Right atrium auricular region (tissue), 2 donors: ENCODE results near the gene YLPM1. TPM values are rescaled to one million over a fixed set of nuclear protein-coding genes. Genes with fewer than 3 reads are reported as not detected.

Source experiments
- DNase-seq: peaks from one replicate; pipeline ENCODE4 v3.0.0-alpha.2; 2019; ENCODE audit warnings: low spot score
- H3K27ac ChIP-seq, 2 donors: fragments of 200-600 bp; sonication (generic); 1 replicate in 1 of 2; 2 replicates in 1 of 2; pipeline ENCODE4 v1.5.1; 2016 to 2019
- H3K27me3 ChIP-seq, 2 donors: fragments of 200-600 bp; sonication (generic); one replicate each; pipeline versions ENCODE4 v1.5.1 to v1.6.0; 2017 to 2019
- H3K36me3 ChIP-seq: fragments of 200-600 bp; sonication (generic); one replicate; pipeline ENCODE4 v1.5.1; 2016
- H3K4me1 ChIP-seq, 2 donors: fragments of 200-600 bp; sonication (generic); one replicate each; pipeline versions ENCODE4 v1.5.1 to v1.6.0; 2017 to 2019
- H3K4me3 ChIP-seq, 2 donors: fragments of 200-600 bp; sonication (generic); 1 replicate in 1 of 2; 2 replicates in 1 of 2; pipeline ENCODE4 v1.5.1; 2017 to 2019; ENCODE audit warnings: mild to moderate bottlenecking in 1 of 2, moderate library complexity in 1 of 2
- H3K9me3 ChIP-seq, 2 donors: fragments of 200-600 bp; sonication (generic); one replicate each; pipeline ENCODE4 v1.5.1; 2019
- total RNA-seq, 2 donors: library from RNA; depleted of rRNA; stranded (reverse); fragments of >200 nt; gene quantifications; one replicate each; pipeline ENCODE4 v1.1.0, GENCODE V29; 2016
- TF ChIP-seq, protein P1 (sequence below), 2 donors: fragments of 200-600 bp; sonication (generic); IDR thresholded peaks; one replicate each; pipeline ENCODE4 v1.5.1; 2019; ENCODE audit warnings: antibody characterized with exemption in 2 of 2

YLPM1 gene
- total RNA-seq, 2 donors from 2014 or later, result 23.6 to 25.3 TPM

- DNase-seq, result no peak
- no peak overlapping the region for H3K27ac ChIP-seq
- TF ChIP-seq, protein P1, sequence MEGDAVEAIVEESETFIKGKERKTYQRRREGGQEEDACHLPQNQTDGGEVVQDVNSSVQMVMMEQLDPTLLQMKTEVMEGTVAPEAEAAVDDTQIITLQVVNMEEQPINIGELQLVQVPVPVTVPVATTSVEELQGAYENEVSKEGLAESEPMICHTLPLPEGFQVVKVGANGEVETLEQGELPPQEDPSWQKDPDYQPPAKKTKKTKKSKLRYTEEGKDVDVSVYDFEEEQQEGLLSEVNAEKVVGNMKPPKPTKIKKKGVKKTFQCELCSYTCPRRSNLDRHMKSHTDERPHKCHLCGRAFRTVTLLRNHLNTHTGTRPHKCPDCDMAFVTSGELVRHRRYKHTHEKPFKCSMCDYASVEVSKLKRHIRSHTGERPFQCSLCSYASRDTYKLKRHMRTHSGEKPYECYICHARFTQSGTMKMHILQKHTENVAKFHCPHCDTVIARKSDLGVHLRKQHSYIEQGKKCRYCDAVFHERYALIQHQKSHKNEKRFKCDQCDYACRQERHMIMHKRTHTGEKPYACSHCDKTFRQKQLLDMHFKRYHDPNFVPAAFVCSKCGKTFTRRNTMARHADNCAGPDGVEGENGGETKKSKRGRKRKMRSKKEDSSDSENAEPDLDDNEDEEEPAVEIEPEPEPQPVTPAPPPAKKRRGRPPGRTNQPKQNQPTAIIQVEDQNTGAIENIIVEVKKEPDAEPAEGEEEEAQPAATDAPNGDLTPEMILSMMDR (IDR thresholded peaks at IDR 0.05), result no peak
Observed at GRCh38 chr14:74843653-74844052, 80.5 kb downstream of the YLPM1 start.

DNA sequence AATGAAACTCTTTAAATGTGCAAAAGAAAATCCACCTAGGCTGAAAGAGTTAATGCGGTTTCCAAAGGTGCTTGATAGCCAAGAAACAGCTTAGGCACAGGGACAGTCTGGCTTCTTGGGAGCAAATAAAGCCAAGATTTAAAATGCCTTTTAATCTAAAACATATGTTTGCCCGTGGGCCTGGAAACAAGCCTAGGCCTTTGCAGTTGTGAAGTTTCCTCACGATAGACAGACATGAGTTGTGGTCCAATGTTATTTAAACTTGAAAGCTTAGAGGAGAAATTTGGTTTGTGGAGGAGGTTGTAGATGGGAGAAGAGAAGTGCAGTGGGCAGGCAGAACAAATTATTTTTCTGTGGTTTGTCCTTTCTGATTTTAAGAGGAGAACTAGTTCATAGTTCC, 83.1 kb downstream of the YLPM1 start:
- Histone ChIP-seq H3K4me1 (no peaks in the 10 kb centered on the region), H3K27ac (no peak overlapping the region), H3K9me3 (no peaks in the 10 kb centered on the region), H3K36me3 (no peaks in the 10 kb centered on the region), H3K4me3 (no peak overlapping the region), H3K27me3 (no peaks in the 10 kb centered on the region)
- no peak for DNase-seq
- TF ChIP-seq, protein P1 (IDR thresholded peaks at IDR 0.05), result no peak

More at GRCh38 chr14:74843653-74844052, 80.5 kb downstream of the YLPM1 start:
- Histone ChIP-seq H3K36me3 (no peaks in the 10 kb centered on the region), H3K4me1 (no peaks in the 10 kb centered on the region), H3K27me3 (no peaks in the 10 kb centered on the region), H3K4me3 (no peak overlapping the region), H3K9me3 (no peaks in the 10 kb centered on the region)

GRCh38 chr14:74846968-74847665, 84.0 kb downstream of the YLPM1 start:
- Histone ChIP-seq H3K4me1 (no peaks in the 10 kb centered on the region), H3K27me3 (no peaks in the 10 kb centered on the region), H3K4me3 (no peak overlapping the region), H3K9me3 (no peaks in the 10 kb centered on the region), H3K36me3 (no peaks in the 10 kb centered on the region), H3K27ac (no peak overlapping the region)
- DNase-seq, result no peak
- TF ChIP-seq, protein P1 (IDR thresholded peaks at IDR 0.05), result no peak

DNA sequence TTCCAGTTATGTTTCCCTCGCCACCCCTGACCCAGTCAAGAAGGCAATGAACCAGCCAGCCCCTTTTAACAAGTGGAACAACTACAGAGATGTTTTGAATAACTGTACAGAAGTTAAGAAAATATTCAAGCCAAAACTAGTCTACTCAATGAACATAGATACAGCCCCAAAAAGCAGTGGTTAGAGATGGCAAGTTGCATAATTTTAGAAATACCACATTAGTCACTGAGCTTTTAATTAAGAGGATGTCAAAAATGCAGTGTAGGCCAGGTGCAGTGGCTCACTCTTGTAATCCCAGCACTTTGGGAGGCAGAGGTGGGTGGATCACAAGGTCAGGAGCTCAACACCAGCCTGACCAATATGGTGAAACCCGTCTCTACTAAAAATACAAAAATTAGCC, 85.7 kb downstream of the YLPM1 start:
- no peak overlapping the region for H3K4me3 ChIP-seq
- H3K27ac ChIP-seq, result no peak overlapping the region
- TF ChIP-seq, protein P1 (IDR thresholded peaks at IDR 0.05), result no peak
- H3K27me3 ChIP-seq, result no peaks in the 10 kb centered on the region
- no peaks in the 10 kb centered on the region for H3K9me3 ChIP-seq
- H3K36me3 ChIP-seq, result no peaks in the 10 kb centered on the region
- no peak for DNase-seq
- H3K4me1 ChIP-seq, result no peaks in the 10 kb centered on the region

DNA sequence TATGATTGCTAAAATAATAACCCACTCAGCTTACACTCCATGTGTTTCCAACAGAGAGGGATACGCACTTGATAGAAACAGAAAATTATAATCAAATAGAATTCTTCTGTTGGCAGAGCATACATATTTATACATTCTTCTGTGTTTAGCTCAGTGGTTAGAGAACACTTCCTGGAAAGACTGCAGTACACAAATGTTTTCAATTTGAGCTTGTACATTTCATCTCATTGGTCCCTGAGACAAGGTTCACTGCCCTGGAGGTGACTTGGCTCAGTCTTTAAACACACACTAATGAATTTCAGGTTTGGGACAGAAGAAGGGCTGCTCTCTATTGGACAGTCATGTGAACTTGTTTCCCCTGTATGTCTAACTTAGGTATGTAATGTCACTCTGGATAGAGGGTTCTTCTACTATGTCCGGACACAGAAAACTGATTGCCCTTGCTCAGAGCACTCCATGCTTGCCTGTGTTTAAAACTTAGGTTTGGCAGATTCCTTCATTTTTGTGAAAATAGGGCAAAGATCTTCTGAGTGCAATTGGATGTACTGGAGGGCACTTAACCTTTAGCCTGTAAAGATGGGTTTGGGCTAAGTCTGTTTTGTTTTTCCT, 89.9 kb downstream of the YLPM1 start:
- DNase-seq, result no peak
- Histone ChIP-seq H3K4me3 (no peak overlapping the region), H3K27ac (no peak overlapping the region), H3K27me3 (no peaks in the 10 kb centered on the region), H3K9me3 (no peaks in the 10 kb centered on the region), H3K4me1 (no peaks in the 10 kb centered on the region), H3K36me3 (no peaks in the 10 kb centered on the region)
- TF ChIP-seq, protein P1 (IDR thresholded peaks at IDR 0.05), result no peak
